Islet of Langerhans (tissue), 1 donor: ENCODE results near the gene CDC73.
"Not testable (repeated sequence)": the region's sequence is repeated elsewhere in the genome, so short reads cannot be mapped to it uniquely, and the experiment has no call there.

Source experiments
- FAIRE-seq: peaks from one replicate; lab custom pipeline; 2011; peaks lifted over from hg19 to GRCh38; lab: Jason Lieb, UNC

CDC73 gene

DNA sequence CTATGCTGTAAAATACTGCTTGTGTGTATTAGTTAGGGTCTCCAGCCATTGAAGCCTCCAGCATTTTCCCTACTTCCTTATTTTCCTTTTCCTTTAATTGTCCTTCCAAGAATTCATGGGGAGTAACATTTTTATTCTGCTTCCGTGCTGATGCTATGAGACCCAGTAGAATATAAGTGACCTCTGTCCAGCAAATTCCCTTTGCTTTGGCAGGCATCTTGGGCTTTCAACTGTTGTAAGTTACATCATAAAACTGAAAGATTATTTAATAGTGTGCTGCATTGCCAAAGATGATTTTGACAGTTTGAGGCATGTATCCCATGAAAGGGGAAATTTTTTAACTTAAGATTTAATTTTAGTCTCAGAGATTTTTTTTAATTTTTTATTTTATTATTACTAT is 112.7 kb downstream of the CDC73 start:
- no peak for FAIRE-seq

DNA sequence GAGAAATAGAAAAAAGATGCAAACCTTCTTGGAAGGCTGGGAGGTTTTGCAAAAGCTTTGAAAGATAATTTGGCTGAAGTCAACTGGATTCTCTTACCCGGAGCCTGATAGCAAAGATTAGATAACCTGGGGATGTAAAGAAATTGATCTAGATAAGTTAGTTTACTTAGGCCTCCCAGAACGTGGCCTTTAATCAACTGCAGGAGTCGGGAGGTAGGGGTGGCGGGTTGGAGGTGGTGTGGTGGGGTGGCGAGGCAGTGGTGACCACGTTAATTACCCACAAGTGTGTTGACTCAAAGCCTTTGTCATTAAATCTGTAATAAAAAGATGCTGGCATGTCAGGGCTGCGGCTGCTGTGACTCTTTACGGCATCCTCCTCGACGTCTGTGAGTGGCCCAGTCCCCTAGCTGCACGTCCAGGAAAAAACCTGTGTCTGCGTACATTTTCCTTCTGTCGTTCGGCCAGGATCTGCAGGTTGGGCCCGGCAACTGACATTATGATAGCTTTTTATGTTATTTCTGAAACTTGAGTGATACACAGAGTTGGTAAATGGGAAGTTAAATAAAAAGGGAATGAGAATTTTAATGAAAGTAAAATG is 115.6 kb downstream of the CDC73 start:
- FAIRE-seq = peak; percentile 30

DNA sequence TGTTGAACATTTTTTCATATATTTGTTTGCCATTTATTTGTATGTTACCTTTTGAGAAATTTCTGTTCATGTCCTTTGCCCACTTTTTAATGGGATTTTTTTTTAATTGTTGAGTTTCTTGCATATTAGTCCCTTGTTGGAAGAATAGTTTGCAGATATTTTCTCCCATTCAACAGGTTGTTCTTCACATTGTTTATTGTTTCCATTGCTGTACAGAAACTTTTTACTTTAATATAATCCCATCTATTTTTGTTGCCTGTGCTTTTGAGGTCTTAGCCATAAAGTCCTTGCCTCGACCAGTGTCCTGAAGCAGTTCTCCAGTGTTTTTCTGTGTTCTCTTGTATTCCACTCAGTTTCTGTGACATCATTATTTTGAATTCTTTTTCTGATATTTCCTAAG is 118.8 kb downstream of the CDC73 start:
- no peak for FAIRE-seq

DNA sequence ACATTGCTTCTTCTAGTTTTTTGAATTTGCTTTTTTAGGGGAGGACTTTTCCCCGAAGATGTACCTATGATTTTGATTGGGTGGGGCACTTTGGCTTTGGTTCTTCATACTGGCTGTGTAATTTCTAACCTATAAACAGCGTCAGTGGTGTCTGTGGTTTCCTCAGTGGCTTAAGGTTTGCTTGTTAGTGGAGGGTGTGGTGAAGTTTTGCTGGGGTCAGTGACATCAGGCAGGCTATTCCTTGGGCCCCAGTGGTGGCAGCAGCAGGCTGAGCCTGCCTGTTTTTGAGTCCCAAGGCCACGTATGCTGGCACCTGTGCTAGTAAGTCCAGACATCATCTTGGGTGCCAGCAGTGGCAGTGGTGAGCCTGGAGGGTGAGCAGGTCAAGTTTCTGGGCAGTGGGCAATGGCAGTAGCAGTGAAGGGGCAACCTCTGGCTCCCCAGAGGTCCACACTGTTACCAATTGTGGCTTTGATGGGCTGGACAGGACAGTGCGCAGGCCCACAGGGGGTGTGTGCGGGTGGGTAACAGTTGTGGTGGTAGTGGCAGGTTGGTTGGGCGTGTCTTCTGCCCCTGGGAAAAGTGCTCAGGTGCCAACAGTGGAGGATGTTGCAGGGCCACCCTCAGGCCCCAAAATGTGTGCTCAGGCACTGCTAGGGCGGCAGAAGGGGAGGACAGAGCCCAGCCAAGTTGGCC is 119.4 kb downstream of the CDC73 start:
- FAIRE-seq = no peak

DNA sequence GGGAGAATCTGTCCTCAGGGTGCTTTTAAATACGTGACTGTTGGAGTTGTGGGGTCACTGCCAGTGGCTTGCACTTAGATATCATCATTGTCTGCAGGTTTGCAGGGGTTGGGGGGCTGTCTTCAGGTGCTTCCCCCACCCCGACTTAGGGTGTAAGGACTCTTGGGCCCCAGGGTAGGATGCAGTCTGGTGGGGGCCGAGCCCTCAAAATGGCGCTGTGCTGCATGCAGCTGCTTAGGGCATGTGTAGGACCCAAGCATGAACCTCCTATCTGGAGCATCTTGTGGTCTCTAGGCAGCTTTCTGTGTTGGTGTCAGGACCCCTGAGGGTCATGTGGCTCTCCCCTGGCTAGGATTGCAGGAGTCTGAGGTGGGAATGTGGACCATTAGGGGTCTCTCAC is 120.2 kb downstream of the CDC73 start:
- no peak for FAIRE-seq

DNA sequence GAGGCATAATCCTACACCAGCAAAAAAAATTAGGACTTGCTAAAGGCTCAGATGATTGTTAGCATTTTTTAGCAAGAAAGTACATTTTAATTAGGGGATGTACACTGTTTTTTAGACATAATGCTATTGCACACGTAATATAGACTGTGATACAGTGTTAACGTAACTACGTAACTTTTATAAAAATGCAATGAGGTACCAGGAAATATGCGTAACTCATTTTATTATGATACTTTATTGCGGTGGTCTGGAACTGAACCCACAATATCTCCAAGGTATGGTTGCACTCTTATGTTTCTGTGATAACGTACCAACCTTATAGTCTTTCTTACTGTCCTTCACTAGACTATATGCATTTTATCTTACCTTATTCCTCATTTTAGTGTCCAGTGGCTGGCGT is 127.4 kb downstream of the CDC73 start:
- no peak for FAIRE-seq

DNA sequence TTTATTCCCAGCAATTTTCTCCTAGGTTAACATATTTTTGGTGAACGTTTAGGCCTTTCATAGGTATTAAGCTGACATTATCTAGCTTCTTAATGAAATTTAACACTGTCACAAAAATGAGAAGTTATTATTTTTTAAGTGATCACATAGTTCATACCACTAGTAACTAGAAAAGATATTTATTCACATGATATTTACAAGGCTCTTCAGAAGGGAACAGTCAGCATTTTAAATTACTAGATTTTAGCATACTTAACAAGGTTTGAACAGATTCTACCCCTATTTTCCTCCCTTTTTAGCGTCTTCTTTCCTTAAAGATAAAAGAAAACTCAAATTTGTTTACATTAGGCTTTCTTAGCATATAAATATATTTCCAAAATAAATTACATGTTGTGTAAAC is 130.1 kb downstream of the CDC73 start:
- no peak for FAIRE-seq

DNA sequence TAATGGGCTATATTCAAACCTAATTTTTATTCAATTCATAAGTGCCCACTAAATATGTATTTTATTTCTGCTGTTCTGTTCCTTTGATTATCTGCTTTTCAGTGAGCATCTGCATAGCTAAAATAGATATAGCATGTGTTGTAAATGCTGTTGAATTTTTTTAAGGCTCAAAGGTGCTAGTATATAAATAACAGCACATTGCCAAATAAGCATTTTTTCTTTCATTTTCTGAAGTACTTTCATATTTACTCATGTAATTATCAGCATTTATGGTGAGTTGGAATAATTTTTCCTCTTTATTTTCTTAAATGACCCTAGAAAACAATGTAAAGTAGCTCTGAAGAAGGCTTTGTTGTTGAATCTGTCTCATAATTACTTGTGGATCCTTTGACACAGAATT is 134.2 kb downstream of the CDC73 start:
- no peak for FAIRE-seq

DNA sequence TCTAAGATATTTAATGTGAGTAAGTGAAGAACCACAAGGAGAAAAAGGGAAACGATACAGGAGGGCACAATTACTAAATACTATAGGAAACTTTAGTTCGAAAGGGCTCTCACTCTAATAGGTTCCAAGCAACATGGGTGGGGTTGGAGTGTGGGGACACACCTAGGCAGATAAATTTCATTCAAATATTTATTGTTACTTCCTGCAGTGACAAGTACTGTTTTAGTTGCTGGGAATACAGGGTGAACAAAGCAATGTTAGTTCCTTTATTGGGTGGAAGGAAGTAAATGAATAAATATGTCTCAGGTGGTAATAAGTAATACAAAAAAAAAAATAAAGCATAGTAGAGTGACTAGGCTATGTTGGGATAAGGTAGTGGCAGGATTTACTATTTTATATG is 137.8 kb downstream of the CDC73 start:
- FAIRE-seq = no peak

DNA sequence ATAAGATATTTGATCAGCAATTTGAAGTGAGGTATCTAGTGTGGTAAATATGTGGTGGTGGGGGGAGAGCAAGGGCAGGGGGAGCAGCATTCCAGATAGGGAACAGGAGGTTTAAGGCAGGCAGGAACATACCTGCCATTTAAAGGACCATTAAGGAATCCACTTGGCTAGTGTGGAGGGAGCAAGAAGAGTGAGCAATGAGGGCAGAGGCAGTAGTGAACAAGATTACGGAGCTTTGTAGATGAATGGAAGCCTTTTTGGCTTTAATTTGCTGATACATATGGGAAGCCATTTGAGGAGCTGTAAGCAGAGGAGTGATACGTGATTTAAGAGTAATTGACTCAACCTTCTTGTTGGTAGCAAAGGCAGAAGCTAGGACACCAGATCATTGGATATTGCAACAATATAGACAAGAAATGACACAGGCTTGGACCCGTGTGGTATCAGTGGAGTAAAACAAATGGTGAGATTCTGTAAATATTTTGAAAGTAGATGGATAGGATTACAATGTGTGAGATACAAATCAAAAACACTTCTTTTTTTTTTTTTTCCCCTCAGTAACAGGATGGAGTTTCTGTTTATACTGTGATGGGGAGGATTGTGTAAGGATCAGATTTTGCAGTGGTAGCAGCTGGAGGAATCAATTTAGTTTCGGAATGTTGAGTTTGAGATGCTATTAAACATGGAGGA is 138.4 kb downstream of the CDC73 start:
- FAIRE-seq = no peak

DNA sequence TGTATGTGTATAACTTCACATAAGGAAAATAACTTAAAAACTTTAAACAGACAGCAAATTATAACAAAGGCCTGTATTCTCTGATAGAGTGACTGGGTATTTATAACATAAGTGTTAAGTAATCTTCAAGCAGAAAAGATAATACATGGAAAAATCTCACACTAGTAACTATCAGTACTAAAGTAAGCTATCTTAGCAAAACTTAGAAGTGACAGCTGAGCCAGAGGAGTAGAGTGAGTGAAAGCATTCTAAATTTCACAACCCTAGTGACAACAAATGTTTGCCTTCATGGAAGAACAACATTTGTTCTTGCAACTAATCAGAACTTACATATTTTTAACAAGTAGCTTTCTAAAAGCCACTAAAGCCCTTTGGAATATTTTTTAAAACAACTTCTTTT is 139.1 kb downstream of the CDC73 start:
- FAIRE-seq = no peak

DNA sequence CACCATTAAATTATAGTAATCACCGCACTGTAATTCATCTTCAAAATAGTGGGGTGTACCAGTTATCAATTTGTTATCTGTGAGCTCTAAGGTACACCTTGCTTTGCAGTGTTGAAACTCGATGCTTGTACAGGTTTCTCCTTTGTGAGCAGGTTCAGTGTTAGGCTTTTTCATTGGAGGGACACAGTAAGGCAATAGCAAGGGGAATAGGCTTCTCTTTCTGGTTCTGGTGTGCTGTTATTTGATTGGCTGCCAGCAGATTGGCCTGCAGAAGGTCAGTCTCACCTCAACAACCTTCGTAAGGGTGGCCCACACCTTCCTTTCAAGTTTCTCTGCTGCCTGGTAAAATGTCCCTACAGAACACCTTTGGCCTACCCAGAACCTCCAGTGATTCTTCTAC is 140.8 kb downstream of the CDC73 start:
- FAIRE-seq = no peak

DNA sequence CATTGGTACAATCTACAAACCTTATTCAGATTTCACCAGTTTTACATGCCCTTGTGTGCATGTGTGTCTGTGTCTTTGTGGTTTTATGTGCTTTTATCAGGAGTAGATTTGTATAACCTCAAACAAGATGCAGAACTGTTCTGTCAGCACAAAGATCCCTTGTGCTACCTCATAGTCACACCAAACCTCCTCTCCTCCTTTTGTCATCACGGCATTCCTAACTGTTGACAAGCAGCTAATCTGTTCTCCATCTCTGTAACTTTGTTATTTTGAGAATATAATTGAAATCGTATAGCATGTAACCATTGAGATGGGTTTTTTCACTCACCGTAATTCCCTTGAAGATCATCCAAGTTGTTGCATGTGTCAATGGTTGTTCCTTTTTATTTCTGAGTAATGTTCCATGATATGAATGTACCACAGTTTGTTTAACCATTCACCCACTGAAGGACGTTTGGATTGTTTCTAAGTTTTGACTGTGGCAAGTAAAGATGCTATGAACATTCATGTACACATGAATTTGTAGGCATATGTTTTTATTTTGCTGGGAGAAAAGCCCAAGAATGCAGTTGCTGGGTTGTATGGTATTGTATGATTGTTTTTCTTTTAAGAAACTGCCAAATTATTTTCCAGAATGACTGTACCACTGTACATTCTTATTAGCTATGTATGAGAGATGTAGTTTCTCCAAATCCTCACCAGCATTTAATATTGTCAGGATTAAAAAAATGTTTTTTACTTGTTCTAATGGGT is 142.7 kb downstream of the CDC73 start:
- FAIRE-seq = no peak

DNA sequence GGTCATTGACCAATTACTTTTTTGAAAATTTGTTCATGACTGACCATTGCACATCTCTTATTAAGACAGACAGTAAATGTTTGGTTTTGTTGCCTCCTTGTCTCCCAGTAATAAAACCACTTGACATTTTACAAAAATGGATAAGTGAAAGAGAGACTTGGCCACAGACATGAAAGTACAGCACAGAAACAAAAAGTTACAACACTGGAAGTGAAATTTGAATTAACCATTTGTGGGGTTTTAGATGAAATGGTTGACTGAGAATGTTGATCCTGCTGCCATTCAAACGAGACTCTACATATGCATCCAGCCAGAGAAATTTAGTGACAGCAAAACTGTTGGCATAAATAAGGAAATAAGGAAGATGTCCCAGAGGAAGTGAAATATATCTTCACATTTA is 143.9 kb downstream of the CDC73 start:
- FAIRE-seq = no peak

DNA sequence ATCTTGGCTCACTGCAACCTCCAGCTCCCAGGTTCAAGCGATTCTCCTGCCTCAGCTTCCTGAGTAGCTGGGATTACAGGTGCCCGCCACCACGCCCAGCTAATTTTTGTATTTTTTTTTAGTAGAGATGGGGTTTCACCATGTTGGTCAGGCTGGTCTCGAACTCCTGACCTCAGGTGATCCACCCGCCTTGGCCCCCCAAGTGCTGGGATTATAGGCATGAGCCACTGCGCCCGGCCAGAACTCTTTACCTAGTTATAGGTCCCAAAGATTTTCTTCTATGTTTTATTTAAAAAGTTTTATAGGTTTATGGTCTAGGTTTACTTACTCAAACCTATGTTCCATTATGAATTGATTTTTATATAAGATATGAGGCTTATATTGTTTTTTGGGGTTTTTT is 145.0 kb downstream of the CDC73 start:
- FAIRE-seq = not testable (repeated sequence)

DNA sequence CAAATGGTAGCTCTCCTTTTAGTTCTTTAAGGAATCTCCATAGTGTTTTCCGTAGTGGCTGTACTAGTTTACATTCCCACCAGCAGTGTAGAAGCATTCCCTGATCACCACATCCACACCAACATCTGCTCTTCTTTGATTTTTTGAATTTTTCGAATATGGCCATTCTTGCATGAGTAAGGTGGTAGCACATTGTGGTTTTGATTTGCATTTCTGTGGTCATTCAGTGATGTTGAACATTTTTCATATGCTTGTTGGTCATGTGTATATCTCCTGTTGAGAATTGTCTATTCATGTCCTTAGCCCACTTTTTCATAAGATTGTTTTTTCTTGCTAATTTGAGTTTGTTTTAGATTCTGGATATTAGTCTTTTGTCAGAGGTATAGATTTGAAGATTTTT is 149.2 kb downstream of the CDC73 start:
- FAIRE-seq = no peak

DNA sequence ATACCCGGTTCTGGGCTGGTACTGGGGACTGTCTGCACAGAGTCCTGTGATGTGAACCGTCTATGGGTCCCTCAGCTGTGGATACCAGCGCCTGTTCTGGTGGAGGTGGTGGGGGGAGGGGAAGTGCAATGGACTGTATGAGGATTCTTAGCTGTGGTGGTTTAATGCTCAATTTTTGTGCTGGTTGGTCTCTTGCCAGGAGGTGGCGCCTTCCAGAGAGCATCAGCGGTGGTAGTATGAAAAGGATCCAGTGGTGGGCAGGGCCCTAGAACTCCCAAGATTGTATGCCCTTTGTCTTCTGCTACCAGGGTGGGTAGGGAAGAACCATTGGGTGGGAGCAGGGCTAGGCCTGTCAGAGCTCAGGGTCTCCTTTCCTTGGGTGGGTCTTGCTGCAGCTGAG is 153.9 kb downstream of the CDC73 start:
- no peak for FAIRE-seq

DNA sequence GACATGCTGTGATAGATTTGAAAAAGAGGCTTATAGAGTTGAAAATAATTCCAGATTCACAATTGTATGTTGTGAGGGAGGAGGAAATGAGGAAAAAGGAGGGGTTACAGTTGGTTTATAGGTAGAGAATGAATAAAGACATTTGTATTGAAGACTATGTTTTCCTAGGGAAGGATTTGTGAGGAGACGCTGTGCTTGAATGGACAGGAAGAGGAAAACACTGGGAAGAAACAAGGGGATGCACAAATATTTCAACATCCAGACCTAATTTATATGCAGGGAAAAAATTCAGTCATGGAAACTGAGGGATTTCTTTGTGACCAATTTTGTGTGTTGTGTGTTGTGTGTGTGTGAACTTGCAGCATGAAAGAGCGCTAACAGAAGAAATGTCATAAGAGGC is 157.1 kb downstream of the CDC73 start:
- no peak for FAIRE-seq

DNA sequence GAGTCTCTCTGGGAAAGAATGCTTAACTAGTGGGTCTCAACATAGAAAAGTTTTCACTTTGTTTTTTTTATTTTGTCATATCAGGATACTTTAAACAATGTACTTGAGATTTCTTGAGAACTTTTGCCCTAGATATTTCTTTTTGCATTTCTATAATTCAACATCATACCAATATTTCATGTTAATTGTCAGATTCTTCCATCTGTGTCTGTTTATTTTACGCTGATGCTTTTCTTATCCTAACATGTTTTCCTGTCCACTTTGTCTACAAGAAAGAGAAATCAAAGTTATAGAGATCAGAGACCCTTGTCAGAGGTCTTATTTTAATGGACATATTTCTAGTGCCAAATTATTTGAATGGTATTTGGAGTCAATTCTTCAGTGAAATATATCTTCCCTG is 160.1 kb downstream of the CDC73 start:
- FAIRE-seq = no peak

DNA sequence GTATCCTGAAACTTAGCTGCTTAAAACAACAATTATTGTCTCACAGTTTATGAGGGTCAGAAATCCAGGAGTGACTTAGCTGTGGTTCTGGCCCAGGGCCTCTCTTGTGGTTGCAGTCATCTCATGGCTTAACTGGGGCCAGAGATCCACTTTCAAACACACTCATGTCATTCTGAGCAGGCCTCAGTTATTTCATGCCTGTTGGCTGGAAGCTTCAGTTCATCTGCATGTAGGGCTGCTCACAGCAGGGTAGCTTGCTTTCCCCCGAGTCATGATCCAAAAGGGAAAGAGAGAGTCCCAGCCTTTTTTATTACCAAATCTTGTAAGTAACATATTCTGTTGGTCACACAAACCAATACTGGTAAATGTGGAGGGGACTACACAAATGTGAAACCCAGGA is 161.2 kb downstream of the CDC73 start:
- no peak for FAIRE-seq

DNA sequence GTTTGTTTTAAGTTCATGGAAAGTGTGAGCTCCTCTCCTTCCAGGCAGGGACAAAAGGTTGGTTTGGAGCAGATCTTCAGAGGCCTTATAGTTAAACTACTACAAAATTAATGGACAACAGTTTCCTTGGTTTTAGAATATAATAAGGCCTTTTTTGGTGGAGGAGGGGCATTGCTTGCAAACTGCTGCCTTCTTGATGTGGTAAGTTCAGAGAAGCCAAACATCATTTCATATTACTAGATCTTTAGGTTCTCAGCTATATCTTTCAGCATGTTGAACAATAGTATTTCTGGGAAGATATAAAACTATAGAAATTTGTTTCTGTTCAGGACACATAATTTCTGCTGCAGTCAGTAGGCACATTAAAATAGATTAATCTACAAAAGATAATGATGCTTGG is 162.4 kb downstream of the CDC73 start:
- FAIRE-seq = no peak

DNA sequence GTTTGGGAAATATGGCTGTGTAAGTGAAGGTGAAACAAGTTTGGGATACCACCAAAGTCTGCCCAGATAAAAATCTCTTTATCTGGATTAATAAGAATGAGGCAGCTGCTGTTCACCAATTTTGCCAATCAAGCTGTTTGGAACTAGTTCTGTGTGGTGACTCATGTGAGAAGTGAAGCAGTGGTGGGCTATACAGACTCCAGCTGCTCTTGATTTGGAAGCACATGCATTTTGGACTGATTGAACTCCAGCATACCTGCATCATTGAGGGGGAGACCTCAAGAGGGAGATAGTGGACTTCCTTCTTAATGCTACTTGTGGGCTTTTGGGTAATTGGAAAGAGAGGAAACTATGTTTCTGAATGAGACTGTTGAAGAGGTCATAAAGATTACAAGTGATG is 163.8 kb downstream of the CDC73 start:
- no peak for FAIRE-seq

DNA sequence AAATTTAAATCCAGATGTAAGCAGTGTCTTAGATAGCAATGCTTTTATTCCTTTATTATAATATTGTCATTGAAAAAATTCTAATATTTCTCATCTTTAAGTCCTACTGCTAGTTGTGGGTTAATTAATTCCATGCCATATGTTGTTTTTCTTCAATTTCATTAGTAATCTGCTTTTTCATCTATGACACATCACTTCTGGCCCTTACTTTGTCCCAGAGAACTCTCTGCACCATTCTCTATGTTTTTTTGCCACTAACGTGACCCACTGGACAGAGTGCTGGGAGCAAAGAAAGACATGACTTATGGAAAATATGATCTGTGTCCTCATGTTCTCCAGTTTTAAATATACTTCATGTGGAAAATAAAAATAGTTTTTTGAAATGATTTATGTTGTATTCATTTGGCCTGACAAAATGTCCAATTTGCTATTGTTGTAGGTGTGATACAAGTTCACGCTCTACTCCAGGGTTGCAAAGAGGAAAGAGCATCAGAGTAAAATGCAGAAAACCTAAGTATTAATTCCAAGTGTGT is 166.8 kb downstream of the CDC73 start:
- FAIRE-seq = peak; percentile 13
